Breast epithelium (tissue), 4 donors: ENCODE measurements around the gene PRICKLE2. TPM values are rescaled to one million over a fixed set of nuclear protein-coding genes. Genes with fewer than 3 reads are reported as not detected.

Source experiments
- DNase-seq, 2 donors: peaks; one replicate each; pipeline ENCODE4 v3.0.0-alpha.2; 2019; ENCODE audit warnings: low spot score in 2 of 2
- H3K27ac ChIP-seq, 2 donors: fragments of 200-600 bp; sonication (generic) in 1 of 2; one replicate each; pipeline ENCODE4 v1.5.1; 2016 to 2019; ENCODE audit warnings: mild to moderate bottlenecking in 1 of 2
- H3K27me3 ChIP-seq, 2 donors: fragments of 200-600 bp; sonication (generic) in 1 of 2; one replicate each; pipeline versions ENCODE4 v1.5.1 to v1.6.0; 2017 to 2019; ENCODE audit warnings: control low read depth in 1 of 2, mild to moderate bottlenecking in 1 of 2
- H3K36me3 ChIP-seq: fragments of 200-600 bp; one replicate; pipeline ENCODE4 v1.5.1; 2019
- H3K4me1 ChIP-seq, 2 donors: fragments of 200-600 bp; sonication (generic); one replicate each; pipeline ENCODE4 v1.5.1; 2016 to 2019; ENCODE audit warnings: control low read depth in 1 of 2
- H3K4me3 ChIP-seq, 3 donors: fragments of 200-600 bp; sonication (generic); 1 replicate in 2 of 3; 2 replicates in 1 of 3; pipeline ENCODE4 v1.5.1; 2016 to 2019; ENCODE audit warnings: mild to moderate bottlenecking in 3 of 3, moderate library complexity in 2 of 3
- H3K9me3 ChIP-seq, 2 donors: fragments of 200-600 bp; sonication (generic) in 1 of 2; one replicate each; pipeline ENCODE4 v1.5.1; 2016 to 2019; ENCODE audit warnings: control low read depth in 1 of 2
- CTCF ChIP-seq, 3 donors: fragments of 450-650 bp; IDR thresholded peaks; one replicate each; pipeline ENCODE4 v1.5.1; 2016 to 2017; ENCODE audit warnings: antibody characterized with exemption in 3 of 3, mild to moderate bottlenecking in 3 of 3, moderate library complexity in 3 of 3
- POLR2A ChIP-seq: fragments of 450-650 bp; IDR thresholded peaks from one replicate; pipeline ENCODE4 v1.6.1; 2016; ENCODE audit warnings: antibody characterized with exemption, mild to moderate bottlenecking, moderate library complexity
- POLR2AphosphoS5 ChIP-seq, 3 donors: sonication (generic); formaldehyde crosslinking; IDR thresholded peaks; one replicate each; pipeline ENCODE4 v1.6.1; 2017; ENCODE audit warnings: antibody characterized with exemption in 3 of 3
- intact Hi-C: fragments of 100-400 bp; cut with DNase I; formaldehyde crosslinking; loops from one replicate; pipeline ENCODE4 v1.15.1; 2023; ENCODE audit warnings: low total_unique reads
- total RNA-seq, 3 donors: library from RNA; depleted of rRNA; stranded (reverse); fragments of >200 nt; gene quantifications; one replicate each; pipeline ENCODE4 v1.1.0, GENCODE V29; 2016

The PRICKLE2 gene
- total RNA-seq = 10 to 100 TPM; 35.1 to 72.5 (median 44.5) TPM

GRCh38 chr3:64224826-64225610 is at the start of gene PRICKLE2:
TSS of gene PRICKLE2 (minus strand) at chr3:64225466. CDS start at chr3:64198927, 26,539 bp downstream.
- H3K4me1 ChIP-seq = peaks cover 7 to 11% of the 10 kb centered on the region in 2 donors
- intact Hi-C loops = no loop called here

GRCh38 chr3:64272842-64273241 is 47.6 kb upstream of the PRICKLE2 start:
- Histone ChIP-seq H3K27ac (no peak overlapping the region), H3K4me1 (no peaks in the 10 kb centered on the region), H3K4me3 (no peak overlapping the region), H3K27me3 (no peaks in the 10 kb centered on the region), H3K9me3 (no peaks in the 10 kb centered on the region), H3K36me3 (no peaks in the 10 kb centered on the region)
- intact Hi-C loops = no loop called here
- DNase-seq = no peak
- TF ChIP-seq CTCF (IDR thresholded peaks at IDR 0.05) = no peak
- TF ChIP-seq POLR2AphosphoS5 (IDR thresholded peaks at IDR 0.05) = no peak
- no peak for TF ChIP-seq POLR2A

More at GRCh38 chr3:64224826-64225610, at the start of gene PRICKLE2:
- DNase-seq = peak; percentile 64 to 89
- peak within 1 kb of the TSS; percentile 92 to 94 for H3K27ac ChIP-seq
- H3K4me3 ChIP-seq = peak within 1 kb of the TSS; percentile 27 to 64 (median 43)
- TF ChIP-seq POLR2AphosphoS5 (IDR thresholded peaks at IDR 0.05) (peak in 1 of 3 donors; percentile 72), CTCF (IDR thresholded peaks at IDR 0.05) (peak in 1 of 3 donors; percentile 57), POLR2A (no peak)
- no peaks in the 10 kb centered on the region for H3K27me3 ChIP-seq
- no peaks in the 10 kb centered on the region for H3K36me3 ChIP-seq
- H3K9me3 ChIP-seq = no peaks in the 10 kb centered on the region

GRCh38 chr3:64272271-64272670 is 47.0 kb upstream of the PRICKLE2 start:
- intact Hi-C loops = no loop called here

GRCh38 chr3:64271631-64272030 is 46.4 kb upstream of the PRICKLE2 start:
- intact Hi-C loops = no loop called here
- H3K27ac ChIP-seq = no peak overlapping the region
- TF ChIP-seq POLR2AphosphoS5 (IDR thresholded peaks at IDR 0.05) (no peak), CTCF (IDR thresholded peaks at IDR 0.05) (no peak)

More at GRCh38 chr3:64272271-64272670, 47.0 kb upstream of the PRICKLE2 start:
- H3K27me3 ChIP-seq = no peaks in the 10 kb centered on the region
- no peak for TF ChIP-seq CTCF (IDR thresholded peaks at IDR 0.05)
- TF ChIP-seq POLR2AphosphoS5 (IDR thresholded peaks at IDR 0.05) = no peak
- TF ChIP-seq POLR2A = no peak
- no peaks in the 10 kb centered on the region for H3K36me3 ChIP-seq
- no peaks in the 10 kb centered on the region for H3K9me3 ChIP-seq
- no peak for DNase-seq
- H3K4me3 ChIP-seq = no peak overlapping the region
- H3K4me1 ChIP-seq = no peaks in the 10 kb centered on the region
- H3K27ac ChIP-seq = no peak overlapping the region

GRCh38 chr3:64270866-64271260 is 45.6 kb upstream of the PRICKLE2 start:
- Histone ChIP-seq H3K36me3 (no peaks in the 10 kb centered on the region), H3K27me3 (no peaks in the 10 kb centered on the region), H3K27ac (no peak overlapping the region), H3K4me3 (no peak overlapping the region), H3K9me3 (no peaks in the 10 kb centered on the region), H3K4me1 (no peaks in the 10 kb centered on the region)
- TF ChIP-seq POLR2A = no peak
- TF ChIP-seq POLR2AphosphoS5 (IDR thresholded peaks at IDR 0.05) = no peak
- TF ChIP-seq CTCF (IDR thresholded peaks at IDR 0.05) = no peak
- intact Hi-C loops = no loop called here
- DNase-seq = no peak

More at GRCh38 chr3:64271631-64272030, 46.4 kb upstream of the PRICKLE2 start:
- no peaks in the 10 kb centered on the region for H3K9me3 ChIP-seq
- H3K4me1 ChIP-seq = no peaks in the 10 kb centered on the region
- no peak for DNase-seq
- H3K36me3 ChIP-seq = no peaks in the 10 kb centered on the region
- no peak overlapping the region for H3K4me3 ChIP-seq
- no peaks in the 10 kb centered on the region for H3K27me3 ChIP-seq
